ENCODE results near the gene SV2A. TPM values are rescaled to one million over a fixed set of nuclear protein-coding genes. Genes with fewer than 3 reads are reported as not detected.
A peak's percentile ranks its signal among the peaks of the same experiment; 100 is the strongest.
"Not testable (repeated sequence)": the region's sequence is repeated elsewhere in the genome, so short reads cannot be mapped to it uniquely, and the experiment has no call there.

The SV2A gene, protein sequence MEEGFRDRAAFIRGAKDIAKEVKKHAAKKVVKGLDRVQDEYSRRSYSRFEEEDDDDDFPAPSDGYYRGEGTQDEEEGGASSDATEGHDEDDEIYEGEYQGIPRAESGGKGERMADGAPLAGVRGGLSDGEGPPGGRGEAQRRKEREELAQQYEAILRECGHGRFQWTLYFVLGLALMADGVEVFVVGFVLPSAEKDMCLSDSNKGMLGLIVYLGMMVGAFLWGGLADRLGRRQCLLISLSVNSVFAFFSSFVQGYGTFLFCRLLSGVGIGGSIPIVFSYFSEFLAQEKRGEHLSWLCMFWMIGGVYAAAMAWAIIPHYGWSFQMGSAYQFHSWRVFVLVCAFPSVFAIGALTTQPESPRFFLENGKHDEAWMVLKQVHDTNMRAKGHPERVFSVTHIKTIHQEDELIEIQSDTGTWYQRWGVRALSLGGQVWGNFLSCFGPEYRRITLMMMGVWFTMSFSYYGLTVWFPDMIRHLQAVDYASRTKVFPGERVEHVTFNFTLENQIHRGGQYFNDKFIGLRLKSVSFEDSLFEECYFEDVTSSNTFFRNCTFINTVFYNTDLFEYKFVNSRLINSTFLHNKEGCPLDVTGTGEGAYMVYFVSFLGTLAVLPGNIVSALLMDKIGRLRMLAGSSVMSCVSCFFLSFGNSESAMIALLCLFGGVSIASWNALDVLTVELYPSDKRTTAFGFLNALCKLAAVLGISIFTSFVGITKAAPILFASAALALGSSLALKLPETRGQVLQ
- total RNA-seq (2014; rRNA removed; shearing (Covaris generic)), result 13.1 and 20.5 TPM in 2 replicates

DNA sequence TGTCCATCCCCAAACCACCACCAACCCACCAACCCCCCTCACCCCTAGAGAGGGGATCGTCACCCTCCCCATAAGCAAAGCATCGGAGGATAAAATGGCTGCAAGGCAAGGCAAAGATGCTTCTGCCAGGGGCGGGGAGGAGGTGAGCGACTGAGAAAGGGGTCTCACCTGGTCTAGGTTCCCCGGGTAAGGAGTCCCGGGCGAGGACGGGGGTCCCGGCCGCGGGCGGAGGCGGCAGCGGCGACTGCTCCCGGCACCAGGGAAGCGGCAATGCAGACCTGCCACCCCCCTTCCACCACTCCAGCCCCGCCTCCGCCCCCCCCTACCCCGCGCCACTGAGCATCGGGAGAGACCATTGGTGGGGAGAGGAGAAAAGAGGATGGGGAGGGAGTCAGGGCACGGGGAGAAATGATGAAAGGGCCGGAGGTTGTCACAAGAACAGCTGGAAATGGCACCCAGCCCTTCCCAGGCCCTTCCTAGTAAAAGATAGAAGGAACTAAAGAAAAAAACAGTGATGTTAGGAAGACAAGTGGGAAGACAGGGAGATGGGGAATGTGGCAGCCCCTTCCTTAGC, at the start of gene SV2A:
Gene SV2A (minus strand): TSS at position 274 of the 574 bp plus-strand sequence. CDS start 4,004 bp downstream, outside the sequence.
- peak; percentile 62 for DNase-seq (ENCODE audit: low read depth)

DNA sequence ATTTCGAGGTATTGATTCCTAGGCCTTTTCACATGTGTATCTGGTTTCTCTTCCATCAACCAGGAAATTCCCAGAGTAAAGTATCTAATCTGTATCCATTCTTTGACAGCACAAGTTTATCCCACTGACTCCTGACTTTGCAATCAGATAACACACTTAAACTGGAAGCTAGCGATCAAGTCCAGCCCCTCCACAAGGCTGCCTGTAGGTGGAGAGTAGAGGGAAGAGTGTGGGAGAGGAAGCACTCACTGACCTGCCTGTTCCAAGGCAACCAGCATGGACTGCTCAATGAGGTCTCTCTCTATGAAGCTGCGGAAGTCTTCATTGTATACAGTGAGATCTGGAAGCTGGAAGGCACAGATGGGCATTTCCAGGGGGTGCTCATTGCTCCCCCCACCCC, 49.4 kb upstream of the SV2A start:
- no peak for DNase-seq (ENCODE audit: low read depth)

DNA sequence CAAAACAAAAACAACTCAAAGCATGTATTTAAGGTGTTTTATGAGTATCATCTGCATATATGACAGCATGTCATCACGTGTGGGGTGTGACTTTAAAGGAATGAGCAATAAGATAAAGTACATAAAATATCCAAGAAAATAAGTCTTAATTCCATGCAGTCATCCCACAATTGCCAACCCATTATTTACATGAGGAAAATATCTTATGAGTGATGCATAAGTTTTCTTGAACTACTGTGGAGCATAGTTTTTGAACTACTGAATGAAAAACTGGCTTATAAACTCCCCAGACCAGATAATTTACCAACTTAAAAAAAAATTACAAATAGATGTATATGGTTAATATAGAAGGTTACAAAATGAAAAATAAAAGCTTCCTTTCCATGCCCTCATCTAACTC, 48.8 kb upstream of the SV2A start:
- no peak for DNase-seq (ENCODE audit: low read depth)

DNA sequence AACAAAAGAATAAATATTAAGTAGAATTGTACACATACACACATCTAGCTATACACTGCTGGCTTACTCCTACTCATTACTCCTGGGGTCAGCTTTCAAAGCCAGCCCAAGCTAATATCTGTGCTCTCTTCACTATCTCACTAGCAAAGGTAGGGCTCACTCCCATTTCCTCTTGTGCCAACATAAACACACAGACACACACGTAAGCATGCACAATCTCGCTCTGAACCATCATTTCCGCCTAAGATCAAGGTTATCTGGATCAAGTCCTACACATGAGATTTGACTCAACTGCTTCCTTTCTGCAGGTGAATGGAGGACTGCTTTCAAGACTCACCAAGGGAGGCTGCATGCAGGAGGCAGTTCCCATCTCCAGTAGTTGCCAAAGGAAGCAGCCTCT, 47.8 kb upstream of the SV2A start:
- DNase-seq (ENCODE audit: low read depth), result no peak

DNA sequence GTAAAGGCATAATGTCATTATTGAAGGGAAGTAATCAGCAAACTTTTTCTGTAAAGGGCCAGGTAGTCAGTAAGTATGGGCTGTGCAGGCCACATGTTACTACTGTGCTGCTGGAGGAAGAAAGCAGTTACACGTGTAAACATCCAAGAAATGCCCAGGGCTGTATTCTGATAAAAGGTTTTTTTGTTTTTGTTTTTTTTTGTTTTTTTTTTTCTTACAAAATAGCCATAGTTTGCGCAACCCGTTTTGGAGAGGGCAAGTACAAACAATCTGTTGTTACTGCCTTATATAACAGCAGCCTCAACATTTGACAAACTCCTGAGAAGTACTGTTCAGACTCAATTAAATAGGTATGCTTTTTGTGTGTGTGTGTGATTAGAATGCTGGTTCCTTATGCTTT, 45.7 kb upstream of the SV2A start:
- DNase-seq (ENCODE audit: low read depth), result peak; percentile 39

DNA sequence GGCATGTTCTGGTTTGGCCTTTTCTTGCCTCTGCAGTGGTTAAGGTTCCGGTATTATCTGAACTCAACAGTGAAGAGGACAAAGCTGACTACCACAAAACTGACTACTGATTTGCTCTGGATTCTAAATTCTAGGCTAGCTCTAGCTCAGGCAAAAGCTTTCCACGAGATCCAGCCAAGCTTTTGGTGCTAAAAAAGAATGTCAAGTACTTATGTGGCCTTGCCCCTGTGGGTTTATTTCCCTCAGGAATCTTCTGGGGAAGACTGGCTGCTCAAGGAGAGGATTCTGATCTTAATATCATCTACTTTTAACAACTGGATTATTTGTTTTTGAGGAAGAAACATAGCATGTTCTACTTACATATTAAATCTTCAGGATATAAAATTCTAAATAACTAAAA, 45.1 kb upstream of the SV2A start:
- peak; percentile 18 for DNase-seq (ENCODE audit: low read depth)

DNA sequence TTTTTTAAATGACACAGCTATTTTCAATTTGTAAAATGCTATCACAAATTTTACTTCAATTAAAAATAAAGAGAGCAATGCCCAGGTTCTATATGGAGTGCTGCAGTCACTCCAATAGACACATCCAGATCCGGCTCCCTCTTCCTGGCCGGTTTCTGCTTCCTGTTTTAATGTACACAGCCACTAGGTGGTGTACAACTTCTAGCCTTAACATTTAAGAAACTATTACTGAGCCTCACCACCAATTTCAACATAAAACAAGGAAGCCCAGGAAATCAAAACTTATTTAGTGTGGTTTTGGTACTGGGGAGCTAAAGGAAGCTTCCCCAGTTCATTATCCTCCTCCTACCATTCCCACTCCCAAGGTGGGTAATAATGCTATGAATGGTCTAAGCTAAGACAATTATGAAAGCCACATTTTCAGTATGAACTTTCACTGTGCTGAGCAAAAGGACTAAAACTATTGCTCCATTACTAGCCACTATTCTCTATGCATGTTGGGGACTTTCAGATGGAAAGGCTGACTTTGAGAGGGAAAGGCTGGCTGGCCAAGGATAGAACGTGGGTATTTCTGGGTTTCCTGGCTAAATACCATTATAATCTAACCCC, 44.5 kb upstream of the SV2A start:
- peak; percentile 82 for DNase-seq (ENCODE audit: low read depth)

DNA sequence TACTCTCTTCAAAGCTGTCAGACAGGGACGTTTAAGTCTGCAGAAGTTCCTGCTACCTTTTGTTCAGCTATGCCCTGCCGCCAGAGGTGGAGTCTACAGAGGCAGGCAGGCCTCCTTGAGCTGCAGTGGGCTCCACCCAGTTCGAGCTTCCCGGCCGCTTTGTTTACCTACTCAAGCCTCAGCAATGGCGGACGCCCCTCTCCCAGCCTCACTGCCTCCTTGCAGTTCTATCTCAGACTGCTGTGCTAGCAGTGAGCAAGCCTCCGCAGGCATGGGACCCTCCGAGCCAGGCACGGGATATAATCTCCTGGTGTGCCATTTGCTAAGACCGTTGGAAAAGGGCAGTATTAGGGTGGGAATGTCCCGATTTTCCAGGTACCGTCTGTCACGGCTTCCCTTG, 39.9 kb upstream of the SV2A start:
- not testable (repeated sequence) for DNase-seq (ENCODE audit: low read depth)

DNA sequence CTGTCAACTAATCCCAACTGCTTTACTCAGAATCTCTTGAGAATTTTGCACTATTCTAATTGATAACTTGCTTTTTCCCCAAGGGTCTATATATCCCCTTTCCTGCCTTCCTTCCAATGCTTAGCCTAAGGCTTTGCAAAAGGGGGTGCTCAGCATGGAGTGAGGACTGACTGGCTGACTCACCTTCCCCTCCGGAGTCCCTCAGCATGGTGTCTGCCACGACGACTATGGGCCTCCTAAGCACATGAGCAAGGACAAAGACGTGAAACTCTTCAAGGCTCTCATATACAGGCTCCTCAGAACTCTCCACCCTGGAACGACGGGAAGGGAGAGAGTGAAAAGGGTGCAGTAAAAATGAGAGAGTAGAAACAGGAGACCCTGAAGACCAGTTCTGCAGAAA, 32.3 kb upstream of the SV2A start:
- DNase-seq (ENCODE audit: low read depth), result no peak

DNA sequence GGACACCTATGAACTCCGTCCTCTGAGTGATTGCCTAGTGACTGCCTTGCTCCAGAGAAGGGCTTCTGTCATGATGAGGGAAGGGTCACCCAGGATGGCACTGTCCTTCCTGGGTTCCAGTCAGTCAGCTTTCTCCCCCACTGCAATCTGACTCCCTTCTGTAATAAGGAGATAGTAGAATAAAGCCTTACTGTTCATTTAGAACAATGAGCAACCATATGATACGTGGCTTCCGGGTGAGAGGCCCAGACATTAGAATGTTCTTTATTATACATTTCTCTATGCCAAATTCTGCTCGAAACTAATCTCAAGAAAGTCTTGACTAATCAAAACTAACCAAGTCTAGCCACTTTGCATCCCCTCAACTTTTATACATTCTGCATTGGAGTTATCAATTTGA, 27.6 kb upstream of the SV2A start:
- no peak for DNase-seq (ENCODE audit: low read depth)

DNA sequence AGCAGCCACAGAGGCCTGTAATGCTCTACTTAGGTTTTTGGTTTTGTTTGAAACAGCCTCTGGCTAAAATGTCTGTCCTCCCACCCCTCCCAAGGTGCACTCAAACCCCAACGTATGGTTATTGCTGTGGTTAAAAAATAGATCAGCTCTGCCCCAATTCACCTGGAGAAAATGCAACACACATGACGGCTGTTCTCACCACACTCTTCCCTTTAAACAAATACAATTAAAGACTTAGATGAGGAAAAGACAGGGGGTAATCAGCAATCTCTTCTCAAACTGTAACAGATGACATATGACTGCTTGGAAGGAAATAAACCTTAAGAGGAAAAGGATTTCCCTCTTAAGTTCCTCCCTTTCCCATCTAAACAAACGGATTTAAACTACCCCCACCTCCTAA, 25.2 kb upstream of the SV2A start:
- DNase-seq (ENCODE audit: low read depth), result no peak

DNA sequence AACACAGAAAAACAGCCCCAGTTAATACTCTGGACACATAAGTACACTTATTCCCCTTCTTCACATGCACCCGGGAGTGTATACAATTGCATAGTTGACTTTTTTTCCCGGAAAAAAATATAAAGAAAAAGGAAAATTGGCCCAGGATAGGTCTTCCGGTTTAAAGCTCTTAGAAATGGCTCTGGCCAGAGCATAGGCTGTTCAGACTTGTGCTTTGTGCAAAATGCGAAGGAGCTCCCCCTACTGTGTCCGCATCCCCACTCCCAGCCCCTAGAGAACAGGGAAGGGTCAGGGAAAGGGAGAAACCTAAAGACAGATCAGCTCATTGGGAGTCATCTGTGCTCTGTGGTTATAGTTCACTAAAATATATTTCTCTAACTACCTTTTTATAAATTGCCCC, 24.6 kb upstream of the SV2A start:
- DNase-seq (ENCODE audit: low read depth), result no peak

DNA sequence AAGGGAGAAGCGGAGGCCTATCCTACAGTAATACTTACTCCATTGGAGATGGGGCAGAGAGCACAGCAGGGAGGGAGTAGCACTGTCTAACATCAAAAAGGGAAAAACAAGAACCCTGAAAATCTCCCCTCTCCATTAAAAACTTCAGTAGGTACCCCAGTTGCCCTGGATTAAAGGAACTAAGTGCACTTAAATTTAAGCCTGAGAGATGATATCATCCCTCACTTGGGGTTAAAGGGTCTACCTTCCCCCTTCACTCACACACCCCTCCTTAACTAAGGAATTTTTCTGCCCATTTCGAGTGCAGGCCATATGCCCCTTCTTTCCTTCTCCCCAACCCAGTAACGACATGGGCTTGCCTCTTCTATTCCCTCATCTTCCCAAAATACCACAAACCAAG, 22.8 kb upstream of the SV2A start:
- no peak for DNase-seq (ENCODE audit: low read depth)

DNA sequence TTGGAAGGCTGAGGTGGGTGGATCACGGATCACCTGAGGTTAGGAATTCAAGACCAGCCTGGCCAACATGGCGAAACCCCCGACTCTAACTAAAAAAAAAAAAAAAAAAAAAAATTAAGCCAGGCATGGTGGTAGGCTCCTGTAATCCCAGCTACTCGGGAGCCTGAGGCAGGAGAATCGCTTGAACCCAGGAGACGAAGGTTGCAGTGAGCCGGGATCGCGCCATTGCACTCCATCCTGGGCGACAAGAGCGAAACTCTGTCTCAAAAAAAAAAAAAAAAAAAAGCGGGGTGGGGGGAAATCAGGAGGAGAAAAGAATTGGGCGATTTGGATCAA, 21.0 kb upstream of the SV2A start:
- DNase-seq (ENCODE audit: low read depth), result not testable (repeated sequence)

DNA sequence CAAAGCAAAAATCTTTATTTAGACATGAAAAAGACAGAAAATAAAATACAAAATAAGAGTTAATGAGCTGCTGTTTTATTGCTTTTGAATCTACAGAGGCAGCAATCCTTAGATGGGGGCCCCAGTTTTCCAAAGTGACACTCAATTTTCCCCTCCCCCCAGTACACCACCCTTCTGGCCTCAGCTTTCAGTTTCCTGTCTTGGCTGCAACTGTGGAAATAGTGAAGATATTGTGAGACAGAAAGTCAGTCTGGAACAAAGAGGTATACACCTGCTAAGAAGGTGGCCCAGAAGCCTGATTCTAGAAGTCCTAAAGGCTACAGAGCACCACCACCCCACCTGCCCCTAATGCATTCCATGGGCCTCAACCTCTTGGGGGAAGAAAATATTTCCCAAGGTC, 20.1 kb upstream of the SV2A start:
- peak; percentile 53 for DNase-seq (ENCODE audit: low read depth)

DNA sequence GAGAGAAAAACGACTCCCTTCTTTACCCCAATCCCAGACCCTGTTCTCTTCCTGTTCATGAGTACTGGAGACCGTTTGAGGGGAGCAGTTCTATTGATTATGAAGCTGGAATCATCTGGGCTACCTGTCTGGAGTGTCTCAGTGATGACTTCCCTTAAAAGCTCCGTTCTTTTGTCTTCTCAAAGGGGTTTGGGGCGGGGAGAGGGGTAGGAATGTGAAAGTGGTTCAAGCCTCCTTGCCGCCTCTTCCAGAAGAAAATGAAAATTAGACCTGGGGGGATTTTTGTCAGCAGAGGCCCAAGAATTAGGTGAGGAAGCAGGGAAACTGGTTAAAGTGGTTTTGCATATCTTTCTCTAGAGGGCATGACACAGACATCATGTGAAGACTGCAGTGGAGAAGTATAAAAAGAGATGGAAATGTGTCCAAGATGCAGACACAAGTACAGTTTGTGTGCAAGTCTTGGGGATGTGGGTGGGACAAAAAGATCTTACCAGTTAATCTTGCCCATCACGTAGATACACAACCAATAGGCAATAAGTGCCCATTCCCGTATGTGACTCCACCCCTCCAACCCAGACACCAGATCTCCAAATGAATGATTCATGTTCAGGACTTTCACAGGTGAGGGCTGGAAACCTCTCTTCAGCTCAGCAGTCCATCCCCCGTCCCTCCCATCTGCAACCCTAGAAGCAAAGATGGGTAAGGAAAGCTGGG, 19.5 kb upstream of the SV2A start:
- DNase-seq (ENCODE audit: low read depth), result peak; percentile 90

DNA sequence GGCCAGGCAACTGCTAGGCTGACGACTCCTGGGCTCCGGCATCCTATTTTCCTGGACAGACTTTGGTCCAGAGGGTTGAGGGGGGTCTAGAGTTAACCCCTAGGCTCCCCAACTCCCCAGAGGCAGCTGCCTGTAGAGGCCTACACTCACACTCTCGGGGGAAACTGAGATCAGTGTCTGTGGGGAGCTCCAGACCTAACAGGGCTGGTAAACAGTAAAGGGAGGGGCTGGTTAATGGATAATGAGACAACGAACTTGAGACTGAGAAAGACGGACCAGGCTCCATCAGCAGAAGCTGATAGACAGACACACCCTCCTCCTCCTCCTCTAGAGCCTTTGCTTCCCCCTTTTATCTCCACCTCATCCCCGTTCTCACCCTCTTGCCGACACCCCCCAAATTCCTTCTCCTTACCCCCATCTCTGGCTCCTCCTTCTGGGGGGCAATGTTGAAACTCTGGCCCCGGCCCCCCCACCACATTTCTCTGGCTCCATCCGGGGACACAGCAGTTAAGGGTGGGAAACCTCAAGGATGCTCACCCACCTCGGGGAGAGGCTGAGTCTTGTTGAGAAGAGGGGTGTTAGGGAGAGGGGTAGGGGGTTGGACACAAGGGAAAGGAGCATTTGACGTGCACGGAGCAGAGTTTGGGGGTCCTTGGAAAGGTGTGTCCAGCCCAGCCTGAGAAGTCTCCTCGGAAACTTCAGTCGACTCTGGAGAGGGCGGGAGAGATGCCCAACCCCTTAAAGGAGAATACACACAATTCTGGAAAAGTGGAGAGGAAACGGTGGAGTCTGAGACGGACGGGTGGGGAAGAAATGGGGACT, 18.7 kb upstream of the SV2A start, which contains the start of gene MTMR11:
Gene MTMR11 (minus strand): TSS at position 710 of the 822 bp plus-strand sequence. CDS start 232 bp downstream, at position 478.
- peak; percentile 66 for DNase-seq (ENCODE audit: low read depth)

DNA sequence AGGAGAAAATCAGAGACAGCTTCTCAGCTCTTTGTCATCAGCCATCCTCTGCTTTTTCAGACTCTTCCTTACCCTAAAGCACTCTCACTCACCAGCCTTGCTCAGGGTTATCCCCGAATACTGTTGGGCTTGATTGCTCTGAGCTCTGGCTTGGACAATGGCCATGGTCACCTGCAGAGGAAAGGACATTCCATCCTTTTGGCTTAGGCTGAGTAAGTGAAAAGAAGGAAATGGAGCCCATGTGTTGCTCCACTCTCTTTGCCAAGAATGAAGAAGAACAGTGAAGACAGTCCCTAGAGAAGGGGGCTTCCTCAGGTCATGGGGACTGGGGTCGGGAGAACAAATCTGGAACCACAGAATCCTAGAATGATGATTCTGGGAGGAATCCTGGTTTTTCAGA, 16.7 kb upstream of the SV2A start:
- DNase-seq (ENCODE audit: low read depth), result no peak

DNA sequence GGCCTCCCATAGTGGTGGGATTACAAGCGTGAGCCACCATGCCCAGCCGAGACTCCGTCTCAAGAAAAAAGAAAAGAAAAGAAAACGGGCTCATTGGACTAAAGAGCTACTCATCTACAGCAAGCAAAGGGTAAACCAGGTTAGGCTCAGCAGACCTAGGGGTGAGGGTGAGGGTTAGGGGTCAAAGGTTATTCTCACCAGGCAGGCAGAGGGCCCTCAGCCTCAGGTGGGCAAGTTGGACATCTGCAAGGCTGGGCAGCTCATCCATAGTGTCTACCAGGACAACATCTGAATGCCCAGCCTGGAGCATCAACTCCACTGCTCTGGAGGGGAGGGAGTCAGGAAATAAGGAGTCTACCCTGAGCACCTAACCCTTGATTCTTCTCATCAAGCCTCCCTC, 15.6 kb upstream of the SV2A start:
- no peak for DNase-seq (ENCODE audit: low read depth)

DNA sequence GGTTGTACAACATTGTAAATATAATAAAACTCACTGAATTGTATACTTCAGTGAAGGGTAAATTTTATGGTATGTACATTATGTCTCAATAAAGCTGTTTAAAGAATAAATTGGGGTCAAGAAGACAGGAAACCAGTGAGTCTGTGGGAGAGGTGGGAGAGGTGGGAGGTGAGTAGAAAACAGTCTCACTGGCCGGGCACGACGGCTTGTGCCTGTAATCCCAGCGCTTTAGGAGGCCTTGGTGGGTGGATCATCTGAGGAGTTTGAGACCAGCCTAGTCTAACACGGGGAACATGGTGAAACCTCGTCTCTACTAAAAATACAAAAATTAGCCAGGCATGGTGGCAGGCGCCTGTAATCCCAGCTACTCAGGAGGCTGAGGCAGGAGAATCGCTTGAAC, 14.8 kb upstream of the SV2A start:
- no peak for DNase-seq (ENCODE audit: low read depth)
